Measurements from ENCODE around the gene KIF6.

The KIF6 gene

DNA sequence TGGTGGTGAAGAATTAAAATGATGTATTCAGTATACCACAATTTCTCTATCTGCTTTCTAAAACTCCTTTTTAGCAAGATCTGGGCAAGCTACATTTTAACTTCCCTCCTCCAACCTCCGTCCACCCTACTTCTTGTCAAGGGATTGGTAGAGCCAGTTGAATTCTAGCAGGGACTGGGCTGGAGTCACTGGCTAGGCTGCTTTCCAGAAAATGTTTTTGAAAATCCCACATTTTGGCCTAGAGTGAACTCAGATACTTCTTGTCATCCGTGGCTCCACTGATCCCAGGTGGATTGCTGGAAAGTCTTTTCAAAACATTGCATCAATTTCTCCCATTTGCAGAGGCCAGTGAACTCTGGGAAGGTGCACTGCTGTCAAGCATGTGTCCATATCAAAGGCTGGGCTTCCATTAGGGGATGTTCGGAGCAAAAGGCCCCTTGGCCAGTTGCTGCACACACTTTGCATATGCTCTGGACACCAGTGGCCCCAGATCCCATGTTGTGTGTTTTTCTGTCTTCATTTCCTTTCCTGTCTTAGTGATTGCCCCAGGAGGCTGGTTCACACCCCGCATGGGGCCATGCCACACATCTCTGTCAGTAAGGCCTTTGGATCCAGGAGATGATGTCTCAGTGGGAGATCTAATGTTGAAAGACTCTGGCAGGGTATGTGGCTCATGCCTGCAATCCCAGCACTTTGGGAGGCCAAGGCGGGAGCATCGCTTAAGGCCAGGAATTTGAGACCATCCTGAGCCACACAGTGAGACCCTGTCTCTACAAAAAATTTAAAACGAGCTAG lies 391.4 kb downstream of the KIF6 start:
- Histone ChIP-seq H4K20me1 (ENCODE audit: insufficient read depth, low read length) (no peaks in the 10 kb centered on the region), H2AFZ (ENCODE audit: low read length) (no peak overlapping the region), H3K9ac (ENCODE audit: low read length) (no peak overlapping the region), H3K9me2 (ENCODE audit: low read depth, low read length) (no peaks in the 10 kb centered on the region), H3K9me3 (ENCODE audit: low read length) (no peaks in the 10 kb centered on the region), H3K27me3 (ENCODE audit: insufficient read depth, low read length) (no peaks in the 10 kb centered on the region), H3F3A (ENCODE audit: insufficient read depth, low read length) (no peaks in the 10 kb centered on the region), H3K4me2 (ENCODE audit: low read length) (no peak overlapping the region), H3K4me1 (ENCODE audit: insufficient read depth, low read length, severe bottlenecking) (no peaks in the 10 kb centered on the region), H3K79me2 (ENCODE audit: insufficient read depth, low read length) (no peaks in the 10 kb centered on the region), H3K27ac (ENCODE audit: low read depth, low read length, poor library complexity, severe bottlenecking) (no peak overlapping the region), H3K4me3 (ENCODE audit: low read depth, low read length, poor library complexity, severe bottlenecking) (no peak overlapping the region), H3K36me3 (ENCODE audit: insufficient read depth, low read length) (no peaks in the 10 kb centered on the region)
- TF ChIP-seq, protein P1, sequence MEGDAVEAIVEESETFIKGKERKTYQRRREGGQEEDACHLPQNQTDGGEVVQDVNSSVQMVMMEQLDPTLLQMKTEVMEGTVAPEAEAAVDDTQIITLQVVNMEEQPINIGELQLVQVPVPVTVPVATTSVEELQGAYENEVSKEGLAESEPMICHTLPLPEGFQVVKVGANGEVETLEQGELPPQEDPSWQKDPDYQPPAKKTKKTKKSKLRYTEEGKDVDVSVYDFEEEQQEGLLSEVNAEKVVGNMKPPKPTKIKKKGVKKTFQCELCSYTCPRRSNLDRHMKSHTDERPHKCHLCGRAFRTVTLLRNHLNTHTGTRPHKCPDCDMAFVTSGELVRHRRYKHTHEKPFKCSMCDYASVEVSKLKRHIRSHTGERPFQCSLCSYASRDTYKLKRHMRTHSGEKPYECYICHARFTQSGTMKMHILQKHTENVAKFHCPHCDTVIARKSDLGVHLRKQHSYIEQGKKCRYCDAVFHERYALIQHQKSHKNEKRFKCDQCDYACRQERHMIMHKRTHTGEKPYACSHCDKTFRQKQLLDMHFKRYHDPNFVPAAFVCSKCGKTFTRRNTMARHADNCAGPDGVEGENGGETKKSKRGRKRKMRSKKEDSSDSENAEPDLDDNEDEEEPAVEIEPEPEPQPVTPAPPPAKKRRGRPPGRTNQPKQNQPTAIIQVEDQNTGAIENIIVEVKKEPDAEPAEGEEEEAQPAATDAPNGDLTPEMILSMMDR (IDR thresholded peaks at IDR 0.05; ENCODE audit: low read length) = no peak
- no peak for TF ChIP-seq EZH2 (IDR thresholded peaks at IDR 0.05; ENCODE audit: borderline replicate concordance, low read length)

DNA sequence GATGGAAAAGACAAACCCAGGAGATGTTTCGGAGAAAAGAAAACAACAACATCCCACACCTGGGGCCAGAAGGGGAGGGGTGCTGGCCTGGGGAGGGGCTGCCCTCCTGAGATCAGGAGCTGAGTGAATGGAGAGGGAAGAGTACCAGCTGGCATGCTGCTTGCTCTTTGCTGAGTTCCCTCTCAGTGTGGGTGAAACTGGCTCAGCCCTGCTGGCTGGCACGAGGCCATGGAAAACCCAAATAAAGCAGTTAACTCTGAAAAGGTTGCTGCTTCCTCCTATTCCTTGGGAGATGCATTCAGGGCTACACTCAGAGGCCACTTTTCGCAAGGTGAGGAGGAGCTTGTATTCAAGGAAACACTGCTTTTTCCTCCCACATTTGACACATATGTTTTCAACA lies 394.7 kb downstream of the KIF6 start:
- no peak for TF ChIP-seq EZH2 (IDR thresholded peaks at IDR 0.05; ENCODE audit: borderline replicate concordance, low read length)
- TF ChIP-seq, protein P1 (IDR thresholded peaks at IDR 0.05; ENCODE audit: low read length) = no peak

DNA sequence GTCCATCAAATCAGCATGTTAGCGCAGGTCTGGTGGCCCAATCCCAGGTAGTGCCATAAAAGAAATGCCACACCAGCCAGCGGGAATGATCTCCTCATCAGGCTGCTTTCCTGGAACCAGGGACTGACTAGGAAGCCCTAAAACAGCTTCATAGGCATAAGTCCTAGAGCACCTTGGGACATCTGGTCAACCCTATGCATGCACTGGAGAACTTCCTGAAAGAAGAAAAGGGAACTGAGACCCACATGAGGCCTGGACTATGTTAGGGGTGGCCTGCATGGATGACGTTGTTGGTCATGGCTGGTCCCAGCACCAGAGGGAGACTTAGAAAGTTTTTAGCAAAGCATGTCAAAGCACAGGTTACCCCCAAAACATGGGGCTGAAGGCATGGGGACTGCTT lies 395.2 kb downstream of the KIF6 start:
- Histone ChIP-seq H3F3A (ENCODE audit: insufficient read depth, low read length) (no peaks in the 10 kb centered on the region), H3K4me3 (ENCODE audit: low read depth, low read length, poor library complexity, severe bottlenecking) (no peak overlapping the region), H3K79me2 (ENCODE audit: insufficient read depth, low read length) (no peaks in the 10 kb centered on the region), H3K9me3 (ENCODE audit: low read length) (no peaks in the 10 kb centered on the region), H3K9ac (ENCODE audit: low read length) (no peak overlapping the region), H4K20me1 (ENCODE audit: insufficient read depth, low read length) (no peaks in the 10 kb centered on the region), H3K27me3 (ENCODE audit: insufficient read depth, low read length) (no peaks in the 10 kb centered on the region), H3K36me3 (ENCODE audit: insufficient read depth, low read length) (no peaks in the 10 kb centered on the region), H2AFZ (ENCODE audit: low read length) (no peak overlapping the region), H3K4me1 (ENCODE audit: insufficient read depth, low read length, severe bottlenecking) (no peaks in the 10 kb centered on the region), H3K27ac (ENCODE audit: low read depth, low read length, poor library complexity, severe bottlenecking) (no peak overlapping the region), H3K4me2 (ENCODE audit: low read length) (no peak overlapping the region), H3K9me2 (ENCODE audit: low read depth, low read length) (no peaks in the 10 kb centered on the region)
- no peak for TF ChIP-seq EZH2 (IDR thresholded peaks at IDR 0.05; ENCODE audit: borderline replicate concordance, low read length)
- TF ChIP-seq, protein P1 (IDR thresholded peaks at IDR 0.05; ENCODE audit: low read length) = no peak

More for the DNA sequence above, 394.7 kb downstream of the KIF6 start:
- Histone ChIP-seq H3K27me3 (ENCODE audit: insufficient read depth, low read length) (no peaks in the 10 kb centered on the region), H3K36me3 (ENCODE audit: insufficient read depth, low read length) (no peaks in the 10 kb centered on the region), H3K4me1 (ENCODE audit: insufficient read depth, low read length, severe bottlenecking) (no peaks in the 10 kb centered on the region), H3F3A (ENCODE audit: insufficient read depth, low read length) (no peaks in the 10 kb centered on the region), H3K4me2 (ENCODE audit: low read length) (no peak overlapping the region), H3K9me3 (ENCODE audit: low read length) (no peaks in the 10 kb centered on the region), H3K79me2 (ENCODE audit: insufficient read depth, low read length) (no peaks in the 10 kb centered on the region), H3K27ac (ENCODE audit: low read depth, low read length, poor library complexity, severe bottlenecking) (no peak overlapping the region), H2AFZ (ENCODE audit: low read length) (no peak overlapping the region), H4K20me1 (ENCODE audit: insufficient read depth, low read length) (no peaks in the 10 kb centered on the region), H3K9ac (ENCODE audit: low read length) (no peak overlapping the region), H3K4me3 (ENCODE audit: low read depth, low read length, poor library complexity, severe bottlenecking) (no peak overlapping the region), H3K9me2 (ENCODE audit: low read depth, low read length) (no peaks in the 10 kb centered on the region)

All from OCI-LY1 (cell line).